HG02970 (cell line): ENCODE results near the gene SLC49A3.
"Not testable (repeated sequence)": the region's sequence is repeated elsewhere in the genome, so short reads cannot be mapped to it uniquely, and the experiment has no call there.

Source experiments
- ATAC-seq: cut with Tn5 transposase; IDR thresholded peaks from one replicate; pipeline ENCODE4 v1.9.1; 2021; ENCODE audit warnings: mild to moderate bottlenecking, moderate library complexity, moderate number of reproducible peaks; ENCODE audit not compliant: unreplicated experiment, low FRiP score

SLC49A3 gene

DNA sequence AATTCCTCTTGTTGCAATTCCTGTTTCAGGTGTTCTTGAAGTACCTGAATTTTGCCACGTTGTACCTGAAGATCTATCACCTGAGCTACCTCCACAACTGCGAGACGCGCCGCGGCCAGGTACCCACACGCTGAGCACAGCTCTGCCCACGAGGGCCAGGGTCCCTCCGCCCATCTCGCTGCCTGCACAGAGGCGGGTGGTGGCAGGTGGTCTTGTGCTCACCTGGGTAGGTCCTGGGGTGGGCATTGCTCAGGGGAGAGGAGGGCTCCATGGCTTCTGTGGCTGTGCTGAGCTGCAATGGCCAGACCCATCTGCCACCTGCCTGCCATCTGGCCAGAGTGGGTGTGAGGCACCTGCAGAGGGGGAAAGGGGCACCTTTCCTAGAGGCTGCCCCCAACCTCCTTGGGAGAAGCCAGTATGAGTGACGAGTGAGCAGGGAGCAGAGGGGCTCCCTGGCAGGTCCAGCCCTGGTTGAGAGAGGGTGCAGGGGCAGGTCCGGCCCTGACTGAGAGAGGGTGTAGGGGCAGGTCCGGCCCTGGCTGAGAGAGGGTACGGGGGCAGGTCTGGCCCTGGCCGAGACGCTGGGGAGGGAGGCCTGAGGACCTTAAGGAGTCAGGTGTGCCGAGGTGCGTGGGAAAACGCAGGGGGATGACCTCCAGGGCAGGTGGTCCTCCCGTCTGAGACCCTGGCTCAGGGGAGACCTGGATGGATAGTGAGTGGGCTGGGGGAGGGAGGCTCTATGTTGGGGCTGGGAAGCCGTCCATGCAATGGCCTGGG is 52.9 kb downstream of the SLC49A3 start:
- no peak for ATAC-seq

DNA sequence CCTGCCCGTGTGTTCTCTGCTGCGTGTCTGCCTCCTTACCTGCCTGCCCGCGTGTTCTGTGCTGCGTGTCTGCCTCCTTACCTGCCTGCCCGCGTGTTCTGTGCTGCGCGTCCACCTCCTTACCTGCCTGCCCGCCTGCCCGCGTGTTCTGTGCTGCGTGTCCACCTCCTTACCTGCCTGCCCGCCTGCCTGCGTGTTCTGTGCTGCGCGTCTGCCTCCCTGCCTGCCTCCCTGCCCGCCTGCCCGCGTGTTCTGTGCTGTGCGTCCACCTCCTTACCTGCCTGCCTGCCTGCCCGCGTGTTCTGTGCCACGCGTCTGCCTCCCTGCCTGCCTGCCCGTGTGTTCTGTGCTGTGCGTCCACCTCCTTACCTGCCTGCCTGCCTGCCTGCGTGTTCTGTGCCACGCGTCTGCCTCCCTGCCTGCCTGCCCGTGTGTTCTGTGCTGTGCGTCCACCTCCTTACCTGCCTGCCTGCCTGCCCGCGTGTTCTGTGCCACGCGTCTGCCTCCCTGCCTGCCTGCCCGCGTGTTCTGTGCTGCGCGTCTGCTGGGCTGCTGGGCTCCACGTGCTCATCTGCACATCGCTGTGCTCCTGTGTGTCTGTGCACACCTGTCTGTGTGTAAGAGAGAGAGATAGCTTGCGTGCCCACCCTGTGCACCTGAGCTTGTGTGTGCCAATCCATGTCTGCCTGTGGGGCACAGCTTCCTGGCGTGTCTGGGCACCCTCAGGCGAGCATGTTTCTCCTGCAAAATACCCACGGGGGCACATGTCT is 53.7 kb downstream of the SLC49A3 start:
- ATAC-seq, result not testable (repeated sequence)

DNA sequence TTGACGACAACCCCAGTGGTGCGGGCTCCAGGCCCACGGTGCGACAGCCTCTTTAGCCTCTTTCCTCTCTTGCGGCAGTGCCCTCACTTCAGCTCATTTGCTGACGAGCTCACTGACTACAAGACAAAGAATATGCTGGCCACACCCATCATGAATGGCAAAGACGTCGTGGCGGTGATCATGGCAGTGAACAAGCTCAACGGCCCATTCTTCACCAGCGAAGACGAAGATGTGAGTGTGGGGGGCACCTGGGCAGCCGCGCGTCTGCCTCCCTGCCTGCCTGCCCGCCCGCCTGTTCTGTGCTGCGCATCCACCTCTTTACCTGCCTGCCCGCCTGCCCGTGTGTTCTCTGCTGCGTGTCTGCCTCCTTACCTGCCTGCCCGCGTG is 54.4 kb downstream of the SLC49A3 start:
- ATAC-seq, result no peak

DNA sequence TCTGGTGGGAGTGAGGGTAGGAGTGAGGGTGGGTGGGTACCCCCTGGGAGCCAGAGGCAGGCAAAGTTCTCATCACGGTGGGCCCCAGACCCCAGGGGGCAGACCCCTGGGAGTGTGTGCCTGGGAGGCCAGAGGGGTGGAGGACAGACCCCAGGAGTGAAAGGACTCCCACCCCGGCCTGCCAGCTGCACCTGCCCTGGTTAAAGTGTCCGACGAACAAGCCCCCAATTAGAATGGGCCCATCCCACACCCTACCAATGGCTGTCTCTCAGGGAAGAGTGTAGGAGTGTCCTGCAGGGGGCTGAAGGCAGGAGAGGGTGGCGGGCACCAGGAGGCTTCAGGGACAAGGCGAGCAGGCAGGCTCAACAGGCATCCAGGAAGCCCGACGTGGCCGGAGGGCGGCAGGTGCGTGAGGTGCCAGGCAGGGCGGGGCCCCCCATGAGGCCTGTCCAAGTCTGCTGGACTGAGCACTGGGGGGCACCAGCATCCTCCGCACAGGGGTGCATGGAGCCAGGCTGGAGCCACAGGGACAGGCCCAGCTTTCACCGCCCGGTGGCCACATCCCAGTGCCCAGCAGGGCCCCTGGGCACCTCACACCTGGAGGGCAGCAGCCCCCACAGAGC is 54.9 kb downstream of the SLC49A3 start:
- no peak for ATAC-seq

DNA sequence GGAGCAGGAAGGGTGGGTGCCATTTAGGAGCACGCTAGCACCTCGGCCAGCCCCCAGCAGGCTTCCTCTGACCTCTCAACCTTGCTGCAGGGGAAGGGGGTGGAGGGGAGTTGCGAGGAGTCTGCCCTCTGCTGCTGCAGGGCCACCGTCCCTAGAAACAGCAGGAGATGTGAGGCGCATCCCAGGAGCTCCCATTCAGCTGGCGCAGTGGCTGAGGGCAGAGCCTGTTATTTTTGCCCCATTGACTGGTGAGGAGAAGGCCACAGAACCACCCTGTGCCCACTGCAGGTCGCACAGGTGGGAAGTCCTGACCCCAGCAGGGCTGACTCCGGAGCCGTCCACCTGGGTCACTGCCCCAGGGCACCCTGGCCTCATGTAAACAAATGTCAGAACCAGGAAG is 55.5 kb downstream of the SLC49A3 start:
- no peak for ATAC-seq

DNA sequence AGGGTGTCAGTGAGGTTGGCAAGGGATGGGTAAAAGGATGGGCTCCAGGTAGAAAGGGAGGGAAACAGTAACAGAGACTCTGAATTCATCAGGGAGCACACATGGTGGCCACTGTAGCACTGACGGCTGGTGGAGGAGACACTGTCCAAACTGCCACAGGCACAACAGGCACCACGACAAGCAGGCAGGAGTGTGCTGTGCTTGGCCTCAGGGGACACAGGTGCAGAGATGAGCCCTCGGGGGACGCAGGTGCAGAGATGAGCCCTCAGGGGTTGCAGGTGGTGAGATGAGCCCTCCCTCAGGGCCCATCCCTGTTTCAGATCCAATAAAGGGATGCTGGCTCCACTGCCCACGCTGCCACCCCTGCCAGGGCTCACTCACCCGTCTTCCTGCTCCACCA is 56.0 kb downstream of the SLC49A3 start:
- ATAC-seq, result no peak

DNA sequence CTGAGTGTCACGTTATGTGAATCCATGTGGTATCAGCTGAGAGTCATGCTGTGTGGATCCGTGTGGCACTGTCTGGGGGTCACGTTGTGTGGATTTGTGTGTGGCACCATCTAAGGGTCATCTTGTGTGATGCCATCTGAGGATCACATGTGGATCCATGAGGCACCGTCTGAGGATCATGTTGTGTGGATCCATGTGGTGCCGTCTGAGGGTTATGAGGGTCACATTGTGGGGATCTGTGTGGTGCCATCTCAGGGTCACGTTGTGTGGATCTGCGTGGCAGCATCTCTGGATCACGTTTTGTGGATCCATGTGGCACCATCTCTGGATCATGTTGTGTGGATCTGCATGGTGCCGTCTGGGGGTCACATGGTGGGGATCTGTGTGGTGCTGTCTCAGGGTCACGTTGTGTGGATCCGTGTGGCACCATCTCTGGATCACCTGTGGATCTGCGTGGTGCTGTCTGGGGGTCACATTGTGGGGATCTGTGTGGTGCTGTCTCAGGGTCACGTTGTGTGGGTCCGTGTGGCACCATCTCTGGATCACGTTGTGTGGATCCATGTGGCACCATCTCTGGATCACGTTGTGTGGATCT is 56.7 kb downstream of the SLC49A3 start:
- ATAC-seq, result no peak
